ENCODE results near the gene SCGB1C1. TPM values are rescaled to one million over a fixed set of nuclear protein-coding genes. Genes with fewer than 3 reads are reported as not detected.

The SCGB1C1 gene
- total RNA-seq, 1 experiment from 2014 or later = not detected

DNA sequence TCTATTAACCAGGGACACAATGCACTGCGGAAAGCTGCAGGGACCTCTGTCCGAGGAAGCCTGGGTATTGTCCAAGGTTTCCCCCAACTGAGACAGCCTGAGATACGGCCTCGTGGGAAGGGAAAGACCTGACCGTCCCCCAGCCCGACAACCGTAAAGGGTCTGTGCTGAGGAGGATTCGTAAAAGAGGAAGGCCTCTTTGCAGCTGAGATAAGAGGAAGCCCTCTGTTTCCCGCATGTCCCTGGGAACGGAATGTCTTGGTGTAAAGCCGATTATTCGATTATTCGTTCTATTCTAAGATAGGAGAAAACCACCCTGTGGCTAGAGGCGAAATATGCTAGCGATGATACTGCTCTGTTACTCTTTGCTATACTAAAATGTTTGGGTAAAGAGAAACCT lies 9.1 kb downstream of the SCGB1C1 start:
- DNase-seq (ENCODE audit: low read depth, low spot score) (no peak), ATAC-seq (no peak)
- Histone ChIP-seq H3K4me2 (ENCODE audit: low read length) (no peak overlapping the region), H3K9me2 (ENCODE audit: insufficient read depth) (no peaks in the 10 kb centered on the region), H3K36me3 (ENCODE audit: control insufficient read depth in 1 of 2, insufficient read depth in 2 of 2, low read length in 2 of 2) (peaks cover 6 to 24% of the 10 kb centered on the region in 2 experiments; a peak in 3 of 4 replicates), H3K27ac (ENCODE audit: low read depth, low read length) (no peak overlapping the region), H3K4me3 (replicated peaks in 1 of 2; ENCODE audit: low read depth in 1 of 2, low read length in 2 of 2) (no peak overlapping the region), H3K9me3 (ENCODE audit: control insufficient read depth in 1 of 2, insufficient read depth in 1 of 2, low read depth in 1 of 2, low read length in 2 of 2) (no peaks in the 10 kb centered on the region), H3K79me2 (ENCODE audit: insufficient read depth, low read length) (peaks cover 27% of the 10 kb centered on the region), H3K4me1 (ENCODE audit: control insufficient read depth in 1 of 2, insufficient read depth in 2 of 2, low read length in 2 of 2) (peaks cover 7 to 11% of the 10 kb centered on the region in 2 experiments), H4K20me1 (ENCODE audit: insufficient read depth) (no peaks in the 10 kb centered on the region), H3K27me3 (ENCODE audit: insufficient read depth, low read length) (no peaks in the 10 kb centered on the region), H2AFZ (ENCODE audit: low read depth, low read length, poor library complexity, severe bottlenecking) (no peak overlapping the region), H3K9ac (ENCODE audit: low read length) (no peak overlapping the region)
- intact Hi-C loops (cut with micrococcal nuclease) = no loop called here
- ChIA-PET RAD21 (ENCODE audit: low non-redundant PET in 1 of 2, low total read pairs in 2 of 2, uncharacterized antibody in 2 of 2, unreplicated experiment in 2 of 2) (no interaction called here), POLR2A (no interaction called here), CTCF (no interaction called here)
- no peak for TF ChIP-seq POLR2A (IDR thresholded peaks at IDR 0.05; ENCODE audit: borderline replicate concordance, extremely low read depth, insufficient read depth, insufficient read length)
- TF ChIP-seq CEBPB (IDR thresholded peaks at IDR 0.05; ENCODE audit: low read depth) = no peak
- no peak for TF ChIP-seq CTCF (IDR thresholded peaks at IDR 0.05 in 2 of 3, conservative IDR thresholded peaks at IDR 0.05 in 1 of 3; ENCODE audit: borderline replicate concordance in 1 of 3, insufficient read depth in 1 of 3, low read depth in 2 of 3, low read length in 2 of 3)
- no peak for TF ChIP-seq JUND (IDR thresholded peaks at IDR 0.05)
- no peak for TF ChIP-seq ZNF274 (IDR thresholded peaks at IDR 0.05; ENCODE audit: low read depth, low read length)
- TF ChIP-seq EZH2 (IDR thresholded peaks at IDR 0.05) = no peak
- no peak for TF ChIP-seq RAD21 (IDR thresholded peaks at IDR 0.05; ENCODE audit: low read depth)
- TF ChIP-seq ATF3 (IDR thresholded peaks at IDR 0.05) = no peak
- TF ChIP-seq MAX (IDR thresholded peaks at IDR 0.05) = no peak
- TF ChIP-seq ZFX (IDR thresholded peaks at IDR 0.05) = no peak
- no peak for TF ChIP-seq CBX3 (IDR thresholded peaks at IDR 0.05; ENCODE audit: low read depth)
- no peak for TF ChIP-seq FOSL1 (IDR thresholded peaks at IDR 0.05; ENCODE audit: low read depth)
- no peak for TF ChIP-seq ZBTB33 (IDR thresholded peaks at IDR 0.05; ENCODE audit: extremely low read depth, insufficient replicate concordance, low read length)
- TF ChIP-seq SIN3A (IDR thresholded peaks at IDR 0.05; ENCODE audit: low read depth) = no peak
- no peak for TF ChIP-seq TCF7L2 (IDR thresholded peaks at IDR 0.05; ENCODE audit: borderline replicate concordance, extremely low read depth, insufficient read depth, insufficient read length)
- no peak for TF ChIP-seq ELF1 (IDR thresholded peaks at IDR 0.05; ENCODE audit: borderline replicate concordance, low read depth)
- no peak for TF ChIP-seq SP1 (IDR thresholded peaks at IDR 0.05; ENCODE audit: low read depth)
- TF ChIP-seq SRF (IDR thresholded peaks at IDR 0.05; ENCODE audit: low read depth) = no peak
- TF ChIP-seq, protein P1, sequence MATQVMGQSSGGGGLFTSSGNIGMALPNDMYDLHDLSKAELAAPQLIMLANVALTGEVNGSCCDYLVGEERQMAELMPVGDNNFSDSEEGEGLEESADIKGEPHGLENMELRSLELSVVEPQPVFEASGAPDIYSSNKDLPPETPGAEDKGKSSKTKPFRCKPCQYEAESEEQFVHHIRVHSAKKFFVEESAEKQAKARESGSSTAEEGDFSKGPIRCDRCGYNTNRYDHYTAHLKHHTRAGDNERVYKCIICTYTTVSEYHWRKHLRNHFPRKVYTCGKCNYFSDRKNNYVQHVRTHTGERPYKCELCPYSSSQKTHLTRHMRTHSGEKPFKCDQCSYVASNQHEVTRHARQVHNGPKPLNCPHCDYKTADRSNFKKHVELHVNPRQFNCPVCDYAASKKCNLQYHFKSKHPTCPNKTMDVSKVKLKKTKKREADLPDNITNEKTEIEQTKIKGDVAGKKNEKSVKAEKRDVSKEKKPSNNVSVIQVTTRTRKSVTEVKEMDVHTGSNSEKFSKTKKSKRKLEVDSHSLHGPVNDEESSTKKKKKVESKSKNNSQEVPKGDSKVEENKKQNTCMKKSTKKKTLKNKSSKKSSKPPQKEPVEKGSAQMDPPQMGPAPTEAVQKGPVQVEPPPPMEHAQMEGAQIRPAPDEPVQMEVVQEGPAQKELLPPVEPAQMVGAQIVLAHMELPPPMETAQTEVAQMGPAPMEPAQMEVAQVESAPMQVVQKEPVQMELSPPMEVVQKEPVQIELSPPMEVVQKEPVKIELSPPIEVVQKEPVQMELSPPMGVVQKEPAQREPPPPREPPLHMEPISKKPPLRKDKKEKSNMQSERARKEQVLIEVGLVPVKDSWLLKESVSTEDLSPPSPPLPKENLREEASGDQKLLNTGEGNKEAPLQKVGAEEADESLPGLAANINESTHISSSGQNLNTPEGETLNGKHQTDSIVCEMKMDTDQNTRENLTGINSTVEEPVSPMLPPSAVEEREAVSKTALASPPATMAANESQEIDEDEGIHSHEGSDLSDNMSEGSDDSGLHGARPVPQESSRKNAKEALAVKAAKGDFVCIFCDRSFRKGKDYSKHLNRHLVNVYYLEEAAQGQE (IDR thresholded peaks at IDR 0.05; ENCODE audit: low read depth) = no peak
- TF ChIP-seq POLR2AphosphoS5 (IDR thresholded peaks at IDR 0.05; ENCODE audit: low read depth, low read length) = no peak
- BruUV-seq (replicated peaks) = no TSS peak
